ENCODE results near the gene CLDN8.

CLDN8 gene

DNA sequence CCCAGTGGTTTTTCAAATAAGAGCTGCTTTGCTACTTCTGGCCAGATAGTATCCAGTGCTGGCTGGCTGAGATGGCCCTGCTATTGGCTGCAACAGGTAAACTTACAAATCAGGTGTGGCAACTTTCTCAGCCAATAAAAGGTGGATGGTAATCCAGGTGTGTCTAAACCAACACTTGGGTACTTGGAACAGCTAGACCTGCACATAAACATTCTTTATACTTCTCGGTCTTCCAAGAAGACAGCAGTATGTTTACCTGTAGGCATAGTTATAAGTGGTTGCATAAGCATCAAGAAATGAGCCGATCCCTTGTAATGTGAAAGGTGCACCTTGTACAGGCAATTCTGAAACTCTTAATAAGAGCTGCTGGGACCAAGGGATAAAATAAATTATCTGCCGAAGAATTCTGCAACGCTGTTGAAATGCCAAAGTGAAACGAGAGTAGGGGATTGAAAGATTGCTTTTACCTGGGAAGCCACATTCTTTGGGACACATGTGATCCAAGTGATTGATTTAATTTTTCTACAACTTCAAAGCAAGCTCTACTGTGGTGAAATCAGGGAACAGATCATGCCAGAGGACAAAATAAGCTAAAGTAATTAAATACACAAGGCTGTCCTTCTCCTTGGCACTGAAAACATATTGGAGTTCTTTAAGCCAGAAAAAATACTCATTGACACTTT is at the start of gene CLDN8:
TSS of gene CLDN8 (minus strand) at position 57 of the 683 bp plus-strand sequence. CDS start 172 bp downstream, outside the sequence.
- DNase-seq (ENCODE audit: low spot score): no peak

DNA sequence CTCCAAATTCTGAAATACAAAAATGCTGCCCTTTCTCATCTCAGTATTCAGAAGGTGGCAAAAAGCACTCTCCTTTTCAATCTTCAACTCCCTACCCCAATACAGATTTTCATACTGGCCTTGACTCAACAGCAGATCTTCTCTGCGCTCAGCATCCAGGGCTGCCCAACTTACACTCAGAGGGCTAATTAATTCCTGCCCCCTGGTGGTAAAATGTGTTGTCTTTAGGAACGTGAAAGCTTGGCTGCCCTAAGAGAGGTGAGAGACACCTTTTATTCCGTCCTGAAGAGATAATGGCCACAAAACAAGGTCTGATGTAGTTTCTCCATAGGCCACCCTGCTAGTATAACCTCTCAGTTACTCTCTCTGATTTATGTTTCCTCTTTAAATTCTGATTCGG is 41.9 kb upstream of the CLDN8 start:
- DNase-seq (ENCODE audit: low spot score): no peak

DNA sequence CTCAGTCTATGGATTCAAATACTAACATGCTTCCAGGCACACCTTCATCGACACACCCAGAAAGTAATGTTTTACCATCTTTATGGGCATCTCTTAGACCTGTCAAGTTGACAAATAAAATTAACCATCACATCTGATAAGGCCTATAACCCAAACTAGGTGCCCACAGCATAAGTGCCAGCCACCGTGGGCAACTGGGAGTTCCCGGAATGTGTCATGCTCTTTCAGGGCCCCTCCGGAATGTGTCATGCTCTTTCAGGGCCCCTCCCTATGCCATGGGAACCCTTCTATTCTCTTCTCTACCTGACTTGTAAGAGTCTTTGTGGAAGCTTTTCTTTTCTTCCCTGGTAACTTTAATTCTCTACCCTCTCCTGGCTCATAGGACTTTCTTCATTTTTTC is 40.2 kb upstream of the CLDN8 start:
- no peak for DNase-seq (ENCODE audit: low spot score)

DNA sequence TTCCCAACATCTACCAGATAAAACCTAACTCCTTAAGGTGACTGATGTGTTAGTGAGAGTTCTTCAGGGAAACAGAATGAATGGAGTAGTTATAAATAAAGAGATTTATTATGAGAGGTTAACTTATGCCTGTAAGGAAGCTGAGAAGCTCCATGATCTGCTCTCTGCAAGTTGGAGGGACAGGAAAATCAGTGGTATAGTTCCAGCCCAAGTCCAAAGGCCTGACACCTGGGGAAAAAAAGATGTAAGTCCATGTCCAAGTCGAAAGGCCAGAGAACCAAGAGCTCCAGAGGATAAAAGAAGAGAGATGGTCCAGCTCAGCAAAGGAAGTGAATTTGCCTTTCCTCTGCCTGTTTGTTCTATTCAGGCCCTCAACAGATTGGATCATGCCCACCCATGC is 39.8 kb upstream of the CLDN8 start:
- no peak for DNase-seq (ENCODE audit: low spot score)

DNA sequence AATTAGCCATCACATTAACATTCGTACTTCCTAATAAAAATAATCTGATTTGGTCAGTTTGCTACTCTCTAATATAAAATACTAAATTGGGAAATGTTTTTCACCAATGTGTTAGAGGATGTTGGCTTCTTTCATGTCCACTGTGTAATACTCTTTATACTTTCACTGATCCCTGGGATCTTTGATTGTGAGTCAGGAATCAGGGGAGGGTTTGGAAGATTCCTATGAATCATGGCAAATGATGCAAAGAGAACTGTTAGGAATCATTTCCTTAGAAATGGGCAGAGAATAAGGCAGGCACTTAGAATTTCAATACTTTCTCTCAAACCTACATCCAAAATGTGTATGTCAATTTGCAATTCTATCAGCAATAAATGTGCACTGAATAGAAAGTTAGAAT is 35.9 kb upstream of the CLDN8 start:
- no peak for DNase-seq (ENCODE audit: low spot score)

DNA sequence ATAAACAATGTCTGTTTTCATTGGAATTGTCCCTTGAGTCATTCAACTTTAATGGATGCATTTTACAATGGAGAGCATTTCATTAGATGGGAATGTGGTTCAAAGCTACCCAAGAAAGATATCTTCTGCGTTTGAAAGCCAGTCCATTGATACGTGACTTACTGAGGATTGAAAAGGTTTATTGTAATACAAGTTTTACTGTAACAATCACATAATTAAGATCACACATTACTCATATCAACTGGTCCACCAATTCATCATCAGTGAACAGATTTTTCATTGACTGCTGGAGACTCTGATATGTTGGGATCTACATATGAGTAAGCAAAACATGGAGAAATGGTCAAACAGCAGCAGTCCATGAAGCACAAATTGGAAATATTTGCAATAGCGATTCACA is 34.0 kb upstream of the CLDN8 start:
- no peak for DNase-seq (ENCODE audit: low spot score)

DNA sequence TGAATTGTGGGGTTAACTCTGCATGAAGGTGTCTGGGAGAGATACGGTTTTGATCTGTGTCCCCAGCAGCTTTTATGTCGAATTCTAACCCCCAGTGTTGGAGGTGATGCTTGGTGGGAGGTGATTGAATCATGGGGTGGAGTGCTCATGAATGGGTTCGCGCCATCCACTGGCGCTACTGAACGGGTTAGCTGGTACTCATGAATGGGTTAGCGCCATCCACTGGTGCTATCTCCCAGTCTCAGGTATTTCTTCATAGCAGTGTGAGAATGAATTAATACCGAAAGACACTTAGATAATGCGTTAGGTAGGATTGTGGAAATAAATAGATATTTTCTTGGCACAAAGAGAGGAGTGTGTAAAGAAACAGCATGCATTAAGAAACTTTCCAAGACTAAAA is 32.9 kb upstream of the CLDN8 start:
- no peak for DNase-seq (ENCODE audit: low spot score)

DNA sequence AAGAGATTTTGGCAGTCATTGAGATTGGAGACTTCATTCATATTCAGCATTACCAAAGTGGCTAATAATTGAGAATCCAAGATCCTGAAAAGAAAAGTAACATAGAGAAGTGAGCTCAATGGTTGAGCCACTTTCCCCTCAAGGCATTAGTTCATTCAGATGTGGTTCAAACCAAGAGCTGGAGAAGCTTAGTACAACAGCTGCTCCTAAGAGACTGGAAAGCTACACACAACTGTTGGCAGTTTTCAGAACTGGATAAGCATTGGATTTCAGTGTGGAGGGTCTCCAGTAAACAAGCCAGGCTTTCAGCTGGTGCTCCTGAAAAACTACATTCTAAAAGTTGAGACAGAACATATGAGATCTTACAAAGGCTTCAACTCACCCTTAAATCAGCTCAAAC is 29.2 kb upstream of the CLDN8 start:
- no peak for DNase-seq (ENCODE audit: low spot score)

DNA sequence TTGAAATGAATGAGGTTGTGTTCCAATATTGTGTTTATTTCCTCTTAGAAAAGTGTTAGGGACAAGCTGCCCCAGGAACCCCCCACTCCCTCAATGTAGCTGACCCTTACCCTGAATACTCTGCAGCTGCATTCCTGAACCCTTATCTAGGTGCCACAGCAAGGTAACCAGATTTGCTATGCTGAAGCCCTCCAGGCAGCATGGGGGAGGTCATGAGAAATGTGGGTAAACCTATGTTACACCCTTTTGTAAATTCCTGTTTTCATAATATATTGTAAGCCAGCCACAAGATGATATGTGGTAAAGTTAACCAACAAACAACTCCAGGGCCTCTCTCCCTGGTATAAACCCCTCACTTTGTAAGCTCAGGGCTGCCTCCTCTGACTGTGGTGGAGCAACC is 27.8 kb upstream of the CLDN8 start:
- DNase-seq (ENCODE audit: low spot score): no peak

DNA sequence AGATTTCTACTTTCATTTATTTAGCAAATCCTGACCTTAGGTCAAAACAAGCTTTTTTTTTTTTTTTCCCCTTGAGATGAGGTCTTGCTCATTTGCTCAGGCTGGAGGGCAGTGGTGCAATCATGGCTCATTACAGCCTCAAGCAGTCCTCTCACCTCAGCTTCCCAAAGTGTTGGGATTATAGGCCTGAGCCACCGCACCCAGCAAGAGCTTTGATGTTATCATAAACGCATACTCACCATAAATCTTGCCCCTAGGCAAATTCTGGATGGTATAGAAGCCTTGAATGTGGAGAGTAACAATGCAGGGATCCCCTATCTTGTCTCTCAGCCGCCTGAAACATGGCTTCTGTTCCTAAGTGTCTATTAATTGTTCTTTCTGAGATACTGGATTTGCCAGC is 24.8 kb upstream of the CLDN8 start:
- DNase-seq (ENCODE audit: low spot score): no peak

DNA sequence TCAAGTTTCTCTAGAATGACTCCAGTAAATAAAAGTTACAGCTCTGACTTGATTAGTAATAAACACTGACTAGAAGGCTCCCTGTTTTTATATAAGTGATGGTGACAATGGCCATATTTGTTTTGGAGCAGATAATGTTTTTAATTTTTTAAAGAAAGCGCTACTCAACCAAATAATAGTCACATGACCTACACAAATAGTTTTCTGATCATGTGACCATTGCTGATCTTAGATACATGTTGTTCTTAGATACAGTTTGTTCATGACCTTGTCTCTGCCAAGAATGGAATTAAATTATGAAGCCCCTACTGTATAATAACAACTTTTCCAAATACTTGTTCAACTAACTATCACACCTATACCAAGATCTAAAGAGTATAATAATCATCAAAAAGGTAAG is 22.3 kb upstream of the CLDN8 start:
- DNase-seq (ENCODE audit: low spot score): no peak

DNA sequence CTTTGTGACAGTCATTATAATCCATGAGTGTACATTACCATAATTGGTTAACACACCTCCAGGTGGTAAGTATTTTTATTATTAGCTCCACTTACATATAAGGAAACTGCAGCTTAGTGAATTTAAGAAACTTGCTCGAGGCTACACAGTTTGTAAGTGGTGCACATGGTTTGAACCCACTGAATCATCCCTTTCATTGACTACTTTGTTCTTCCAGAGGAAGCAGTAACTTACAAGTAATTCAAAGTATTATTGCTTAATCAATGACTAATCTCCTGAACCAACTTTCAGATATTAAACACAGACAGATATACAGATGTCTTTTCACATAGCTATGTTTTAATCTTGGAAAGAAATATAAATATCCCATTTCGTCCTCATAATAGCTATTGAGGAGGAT is 18.7 kb upstream of the CLDN8 start:
- DNase-seq (ENCODE audit: low spot score): no peak

DNA sequence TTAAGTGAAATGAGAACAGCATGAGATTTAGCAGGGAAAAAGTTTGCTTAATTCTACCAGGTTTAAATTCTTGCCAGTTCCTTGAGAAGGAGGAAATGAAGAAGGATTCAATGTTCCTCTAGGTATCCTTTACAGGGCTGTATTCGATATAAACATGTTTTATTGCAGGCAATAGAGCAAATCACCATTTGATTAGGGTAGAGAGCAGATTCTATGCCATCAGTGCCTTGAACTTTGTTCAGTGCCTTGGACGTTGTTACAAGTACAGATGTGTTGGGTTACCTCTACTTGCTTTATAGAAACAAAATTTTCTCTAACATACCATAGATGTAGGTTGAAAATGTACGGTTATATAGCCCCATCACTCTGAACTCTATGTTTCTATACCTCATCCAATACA is 18.2 kb upstream of the CLDN8 start:
- DNase-seq (ENCODE audit: low spot score): no peak

DNA sequence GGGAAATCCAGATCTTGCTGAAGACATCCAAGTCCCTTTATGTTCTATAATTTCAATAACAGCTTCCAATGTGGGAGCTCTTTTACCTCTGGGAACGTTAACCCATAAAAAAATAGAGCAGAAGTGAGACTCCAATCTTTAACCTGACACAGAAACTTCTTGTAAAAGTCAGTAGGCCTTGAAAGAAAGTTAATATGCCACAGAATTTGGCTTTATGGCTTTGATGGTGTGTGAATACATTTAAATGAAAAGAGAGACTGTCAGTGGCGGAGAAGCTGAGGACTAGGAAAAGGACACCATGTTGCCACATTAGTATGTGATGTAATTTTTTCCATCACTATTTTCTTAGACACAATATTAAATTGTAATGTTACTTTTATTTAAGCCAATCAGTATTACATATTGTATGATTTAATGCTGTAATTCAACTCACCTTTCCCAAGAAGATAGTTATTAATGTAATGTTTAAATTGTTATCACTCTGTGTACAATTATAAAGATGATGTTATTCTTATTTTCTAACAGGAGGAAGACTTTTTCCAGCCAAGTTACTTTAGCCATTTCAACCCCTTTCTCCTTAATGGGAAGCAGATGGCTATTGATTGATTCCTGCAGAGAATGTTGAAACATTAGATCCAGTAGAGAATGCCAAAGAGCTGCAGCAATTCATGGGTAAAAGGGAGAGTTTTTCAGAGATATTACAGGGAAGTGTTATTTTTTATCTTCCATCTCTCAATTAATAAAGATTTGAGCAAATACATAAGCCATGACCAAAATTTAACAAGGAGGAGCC is 17.5 kb upstream of the CLDN8 start:
- no peak for DNase-seq (ENCODE audit: low spot score)

DNA sequence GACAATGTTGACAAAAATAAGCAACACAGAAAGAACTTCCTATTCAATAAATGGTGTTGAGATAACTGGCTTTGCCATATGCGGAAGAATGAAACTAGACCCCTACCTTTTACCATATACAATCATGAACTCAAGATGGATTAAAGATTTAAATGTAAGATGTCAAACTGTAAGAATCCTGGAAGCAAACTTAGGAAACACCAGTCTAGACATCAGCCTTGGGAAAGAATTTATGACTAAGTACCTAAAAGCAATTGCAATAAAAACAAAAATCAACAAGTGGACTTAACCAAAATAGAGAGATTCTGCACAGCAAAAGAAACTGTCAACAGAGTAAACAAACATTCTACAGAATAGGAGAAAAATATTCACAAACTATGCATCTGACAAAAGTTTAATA is 16.1 kb upstream of the CLDN8 start:
- no peak for DNase-seq (ENCODE audit: low spot score)

DNA sequence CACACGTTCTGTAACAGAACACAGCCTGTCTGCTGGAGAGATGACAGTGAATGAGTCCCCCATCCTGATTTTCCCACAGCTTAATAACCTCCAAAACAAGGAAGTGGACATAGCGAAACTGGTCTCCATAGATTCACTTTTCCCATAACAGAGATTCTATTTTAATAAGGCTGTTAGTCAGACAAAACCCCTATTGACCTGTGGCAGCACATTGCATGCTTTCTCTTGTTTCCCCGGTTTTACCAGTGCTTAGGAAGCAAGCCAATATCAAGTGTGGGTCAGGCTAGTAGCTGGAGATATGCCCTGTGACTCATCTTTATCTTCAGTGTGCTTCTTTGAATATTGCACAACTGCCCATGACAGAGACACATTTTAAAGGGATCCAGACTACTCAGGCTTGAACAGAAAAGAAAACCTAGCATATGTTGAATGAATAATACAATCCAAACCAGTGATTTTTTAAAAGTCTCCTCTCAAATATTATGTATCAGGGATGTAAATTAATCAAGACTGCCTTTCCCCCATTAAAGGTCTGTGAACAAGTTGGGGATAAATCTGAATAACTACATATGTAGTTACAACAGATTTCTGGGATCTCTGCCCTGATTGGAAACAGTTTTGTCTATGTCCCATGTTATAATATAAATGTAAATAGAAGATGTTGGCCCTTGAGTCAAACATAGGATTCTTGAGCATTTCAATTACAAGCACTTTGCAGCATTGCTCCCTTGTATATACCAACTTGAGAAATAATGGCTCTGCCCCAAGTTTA is 11.9 kb upstream of the CLDN8 start:
- DNase-seq (ENCODE audit: low spot score): no peak

DNA sequence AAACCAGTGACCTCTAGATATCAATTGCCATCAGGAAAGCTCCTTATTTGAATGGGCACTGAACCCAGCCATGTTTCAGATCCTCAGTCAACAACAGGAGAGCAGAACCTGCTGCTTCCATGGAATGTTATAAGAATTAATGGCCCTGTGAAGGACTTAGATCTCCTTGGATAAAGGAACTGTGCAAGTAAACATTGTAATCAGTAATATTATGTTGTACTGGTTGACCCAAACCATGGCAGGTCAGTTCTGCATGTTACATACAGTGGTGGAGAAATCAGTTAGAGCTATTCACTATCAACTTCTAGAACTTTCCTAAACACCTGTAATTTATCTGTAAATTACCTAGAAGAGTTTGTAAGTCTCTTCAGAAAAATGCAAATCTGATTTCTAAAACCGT is 11.2 kb upstream of the CLDN8 start:
- DNase-seq (ENCODE audit: low spot score): no peak

DNA sequence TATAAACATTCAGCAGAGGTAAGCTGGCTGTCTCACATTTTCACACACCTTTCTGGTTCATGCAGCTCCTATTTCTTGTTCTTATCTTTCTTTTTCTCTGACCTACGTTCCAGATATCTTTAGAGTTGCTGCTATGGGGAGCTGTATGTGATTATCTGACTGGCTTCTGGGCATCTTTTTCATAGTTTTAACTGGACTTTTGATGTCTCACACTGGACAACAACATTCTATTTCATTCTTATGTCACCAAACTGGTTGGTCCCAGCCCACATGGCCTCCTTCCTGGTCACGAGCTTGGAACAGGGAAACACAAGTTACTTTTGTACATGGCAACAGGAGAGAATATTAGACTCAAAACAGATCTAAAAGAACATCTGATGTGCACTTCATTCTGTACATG is 7.7 kb upstream of the CLDN8 start:
- DNase-seq (ENCODE audit: low spot score): no peak

DNA sequence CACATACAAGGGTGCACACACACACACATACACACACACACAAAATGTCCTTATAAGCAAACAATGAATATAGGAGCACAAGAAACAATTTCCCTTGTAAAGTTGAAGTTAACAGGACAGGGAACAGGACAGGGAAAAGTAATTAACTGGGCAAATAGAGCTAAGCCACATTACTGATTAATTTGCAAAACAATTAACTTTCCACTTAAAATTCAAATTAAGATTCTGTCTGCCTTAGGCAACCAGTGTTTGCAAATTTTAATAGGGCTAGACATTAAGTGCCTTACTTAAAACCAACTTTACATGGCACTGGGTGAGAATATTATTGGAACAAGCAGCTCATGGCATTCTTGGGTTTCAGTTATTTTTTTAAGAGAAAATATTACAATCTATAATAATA is 6.8 kb upstream of the CLDN8 start:
- DNase-seq (ENCODE audit: low spot score): no peak

DNA sequence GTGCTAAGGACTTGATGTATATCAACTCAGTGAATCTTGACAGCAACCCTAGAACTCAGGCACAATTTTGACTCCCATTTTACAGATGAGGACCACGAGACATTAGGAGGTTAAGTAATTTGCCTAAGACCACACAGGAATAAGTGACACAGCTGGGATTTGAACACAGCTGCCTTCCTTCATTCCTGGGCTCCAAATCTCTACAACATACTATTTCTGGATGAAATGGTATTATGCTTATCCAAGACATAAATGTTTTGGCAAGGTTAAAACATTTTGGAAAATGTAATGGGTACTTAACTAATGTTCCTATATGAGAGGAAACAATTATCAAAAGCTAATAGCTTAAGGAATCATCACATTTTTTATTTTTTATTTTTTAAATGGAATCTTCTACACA is 4.8 kb downstream of the CLDN8 start:
- no peak for DNase-seq (ENCODE audit: low spot score)

DNA sequence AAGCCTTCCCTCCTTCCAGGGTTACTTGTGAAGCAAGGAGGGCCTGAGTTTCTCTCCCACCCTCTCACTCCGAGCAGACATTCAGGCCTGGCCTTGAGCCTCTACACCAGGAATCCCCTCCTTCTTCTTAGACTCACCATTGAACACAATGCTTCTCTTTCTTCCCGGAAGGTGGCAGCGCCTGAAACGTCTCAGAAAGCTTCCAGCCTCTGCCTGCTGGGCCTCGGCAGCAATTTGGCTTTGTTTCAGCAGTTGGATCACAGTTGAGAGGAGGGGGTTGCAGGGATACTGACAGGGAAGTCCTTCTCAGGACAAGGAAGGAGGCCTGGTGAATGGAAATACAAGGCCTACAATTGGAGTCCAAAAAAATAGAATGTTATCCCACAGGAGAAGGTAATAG is 6.3 kb downstream of the CLDN8 start:
- DNase-seq (ENCODE audit: low spot score): no peak

DNA sequence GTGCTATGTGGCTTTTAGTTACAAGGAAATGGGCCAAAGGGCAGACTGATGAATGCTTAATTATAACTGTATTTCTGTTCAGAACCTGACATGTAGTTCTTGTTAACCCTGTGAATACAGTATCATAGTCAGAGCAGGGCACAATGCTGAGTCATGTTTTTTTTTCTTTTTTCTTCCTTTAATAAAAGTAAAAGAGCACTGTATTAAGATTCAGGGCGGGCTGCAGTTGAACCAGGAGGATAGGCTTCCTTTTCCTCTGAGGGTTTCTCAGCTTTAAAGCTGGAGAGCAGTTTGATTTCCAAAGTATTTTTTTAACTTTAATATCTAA is 8.7 kb downstream of the CLDN8 start:
- no peak for DNase-seq (ENCODE audit: low spot score)

DNA sequence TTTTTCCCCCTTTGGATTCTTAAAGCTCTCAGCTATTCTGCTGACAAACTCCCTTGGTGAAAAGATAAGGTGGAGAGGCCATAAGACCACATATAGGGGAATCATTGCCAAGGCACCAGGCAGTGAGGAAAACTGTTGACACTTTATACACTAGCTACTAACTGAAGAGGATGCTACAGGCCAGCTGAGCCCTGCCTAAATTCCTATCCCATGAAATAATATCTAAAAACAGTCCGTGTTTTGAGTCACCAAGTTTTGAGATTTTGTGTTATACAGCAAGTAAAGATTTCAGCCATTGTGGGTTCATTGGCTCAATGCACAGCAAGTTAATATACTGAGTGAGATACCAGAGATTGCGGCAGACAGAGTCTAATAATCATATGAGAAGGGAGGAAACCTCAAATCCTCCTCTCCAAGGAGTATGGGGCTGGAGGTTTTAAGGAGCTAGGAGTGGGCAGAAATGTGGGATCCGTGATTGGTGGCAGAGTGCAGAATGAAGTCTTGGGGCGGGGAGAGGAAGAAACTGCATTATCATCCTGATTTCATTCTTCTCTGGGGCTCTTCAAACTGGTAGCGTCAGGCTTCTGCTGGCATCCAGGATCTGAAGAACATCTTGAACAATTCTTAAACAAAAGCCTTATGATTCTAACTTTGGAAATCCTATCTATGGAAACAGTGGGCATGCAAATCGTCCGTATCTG is 9.2 kb downstream of the CLDN8 start:
- no peak for DNase-seq (ENCODE audit: low spot score)

Data from germinal center (tissue), 1 donor.